Measurements from ENCODE around the gene PPFIBP1. TPM values are rescaled to one million over a fixed set of nuclear protein-coding genes. Genes with fewer than 3 reads are reported as not detected.

The PPFIBP1 gene
- total RNA-seq, 6 donors from 2014 or later: 67.5 to 129 (median 101) TPM

DNA sequence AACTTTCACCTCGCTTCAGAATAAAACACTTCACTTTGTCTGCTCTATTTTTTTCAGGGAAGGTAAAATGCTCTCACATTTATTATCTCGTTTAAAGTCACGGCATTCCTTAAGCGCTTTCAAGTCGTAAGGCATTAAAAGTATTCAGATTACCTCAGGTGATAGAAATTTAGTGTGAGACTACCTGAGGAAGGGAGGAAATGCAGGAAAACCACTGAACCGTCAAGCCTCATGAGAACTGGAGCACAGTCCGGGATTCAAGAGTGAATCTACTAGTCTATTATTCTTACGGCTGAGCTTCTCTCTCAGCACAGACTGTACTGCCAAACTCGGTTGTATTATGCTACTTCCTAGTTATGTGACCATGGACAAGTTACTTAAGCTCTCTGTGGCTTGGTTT is 8.3 kb upstream of the PPFIBP1 start:
- DNase-seq: no peak
- Histone ChIP-seq H3K27ac (peak overlapping the region in 2 of 4 donors; percentile 19 to 35), H3K4me3 (no peak overlapping the region), H3K27me3 (no peaks in the 10 kb centered on the region), H3K4me1 (peaks cover 0 to 5% (median 1%) of the 10 kb centered on the region in 4 donors), H3K36me3 (no peaks in the 10 kb centered on the region), H3K9me3 (no peaks in the 10 kb centered on the region)
- ATAC-seq (ENCODE audit: low FRiP score in 2 of 2): peak in 1 of 2 donors; percentile 71
- 53 to 64% methylated on average over 9 of the region's 9 CpGs for WGBS, 2 donors
- TF ChIP-seq POLR2A (IDR thresholded peaks at IDR 0.05) (no peak), POLR2AphosphoS5 (IDR thresholded peaks at IDR 0.05) (no peak), EP300 (IDR thresholded peaks at IDR 0.05) (no peak)
- TF ChIP-seq, protein P1, sequence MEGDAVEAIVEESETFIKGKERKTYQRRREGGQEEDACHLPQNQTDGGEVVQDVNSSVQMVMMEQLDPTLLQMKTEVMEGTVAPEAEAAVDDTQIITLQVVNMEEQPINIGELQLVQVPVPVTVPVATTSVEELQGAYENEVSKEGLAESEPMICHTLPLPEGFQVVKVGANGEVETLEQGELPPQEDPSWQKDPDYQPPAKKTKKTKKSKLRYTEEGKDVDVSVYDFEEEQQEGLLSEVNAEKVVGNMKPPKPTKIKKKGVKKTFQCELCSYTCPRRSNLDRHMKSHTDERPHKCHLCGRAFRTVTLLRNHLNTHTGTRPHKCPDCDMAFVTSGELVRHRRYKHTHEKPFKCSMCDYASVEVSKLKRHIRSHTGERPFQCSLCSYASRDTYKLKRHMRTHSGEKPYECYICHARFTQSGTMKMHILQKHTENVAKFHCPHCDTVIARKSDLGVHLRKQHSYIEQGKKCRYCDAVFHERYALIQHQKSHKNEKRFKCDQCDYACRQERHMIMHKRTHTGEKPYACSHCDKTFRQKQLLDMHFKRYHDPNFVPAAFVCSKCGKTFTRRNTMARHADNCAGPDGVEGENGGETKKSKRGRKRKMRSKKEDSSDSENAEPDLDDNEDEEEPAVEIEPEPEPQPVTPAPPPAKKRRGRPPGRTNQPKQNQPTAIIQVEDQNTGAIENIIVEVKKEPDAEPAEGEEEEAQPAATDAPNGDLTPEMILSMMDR (IDR thresholded peaks at IDR 0.05): no peak

DNA sequence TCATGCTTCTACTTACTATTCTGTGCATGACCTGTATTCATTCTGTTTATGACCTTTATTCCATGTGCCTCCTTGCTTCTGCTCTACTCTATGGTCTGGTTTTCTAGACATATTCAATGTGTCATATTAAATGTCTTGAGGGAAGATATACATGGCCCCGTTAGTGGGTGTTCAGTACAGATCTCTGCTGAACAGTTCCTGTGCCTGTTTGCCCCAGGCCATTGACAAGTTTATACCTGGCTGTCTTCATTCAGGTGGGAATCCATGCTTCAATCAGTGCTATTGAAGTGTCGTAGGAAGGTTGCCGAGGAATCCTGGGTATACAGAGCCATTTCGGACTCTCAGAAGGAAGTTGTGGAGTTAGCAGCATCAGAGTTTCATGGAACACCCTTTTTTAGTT is 7.4 kb upstream of the PPFIBP1 start:
- no peak for DNase-seq
- no peak for ATAC-seq (ENCODE audit: low FRiP score in 2 of 2)
- Histone ChIP-seq H3K9me3 (no peaks in the 10 kb centered on the region), H3K36me3 (no peaks in the 10 kb centered on the region), H3K4me1 (peaks cover 0 to 11% (median 10%) of the 10 kb centered on the region in 4 donors), H3K4me3 (no peak overlapping the region), H3K27ac (peak overlapping the region in 1 of 4 donors; percentile 35), H3K27me3 (no peaks in the 10 kb centered on the region)
- WGBS, 2 donors: 73 to 75% methylated on average over 4 of the region's 4 CpGs
- TF ChIP-seq POLR2A (IDR thresholded peaks at IDR 0.05) (no peak), POLR2AphosphoS5 (IDR thresholded peaks at IDR 0.05) (no peak), EP300 (IDR thresholded peaks at IDR 0.05) (no peak)
- TF ChIP-seq, protein P1 (IDR thresholded peaks at IDR 0.05): no peak

GRCh38 chr12:27517546-27517945 is 6.5 kb upstream of the PPFIBP1 start:
- TF ChIP-seq EP300 (IDR thresholded peaks at IDR 0.05) (no peak), POLR2A (IDR thresholded peaks at IDR 0.05) (no peak), POLR2AphosphoS5 (IDR thresholded peaks at IDR 0.05) (no peak)
- TF ChIP-seq, protein P1 (IDR thresholded peaks at IDR 0.05): no peak
- Histone ChIP-seq H3K9me3 (no peaks in the 10 kb centered on the region), H3K27me3 (no peaks in the 10 kb centered on the region), H3K4me1 (peaks cover 0 to 18% (median 11%) of the 10 kb centered on the region in 4 donors), H3K4me3 (no peak overlapping the region), H3K27ac (no peak overlapping the region), H3K36me3 (no peaks in the 10 kb centered on the region)
- ATAC-seq (ENCODE audit: low FRiP score in 2 of 2): no peak
- 100% methylated on average over 3 of the region's 3 CpGs for WGBS, 2 donors
- no peak for DNase-seq

- H3K4me3 ChIP-seq: no peak overlapping the region
- H3K9me3 ChIP-seq: no peaks in the 10 kb centered on the region
- H3K27ac ChIP-seq: no peak overlapping the region
- no peaks in the 10 kb centered on the region for H3K36me3 ChIP-seq
- WGBS, 2 donors: 72 to 76% methylated on average over 7 of the region's 7 CpGs
- peaks cover 3 to 24% (median 15%) of the 10 kb centered on the region in 4 donors for H3K4me1 ChIP-seq
- TF ChIP-seq, protein P1 (IDR thresholded peaks at IDR 0.05): no peak
- TF ChIP-seq POLR2A (IDR thresholded peaks at IDR 0.05) (no peak), EP300 (IDR thresholded peaks at IDR 0.05) (no peak), POLR2AphosphoS5 (IDR thresholded peaks at IDR 0.05) (no peak)
- ATAC-seq (ENCODE audit: low FRiP score in 2 of 2): no peak
- DNase-seq: no peak
- no peaks in the 10 kb centered on the region for H3K27me3 ChIP-seq
Measured at GRCh38 chr12:27517961-27518665, 5.9 kb upstream of the PPFIBP1 start.

DNA sequence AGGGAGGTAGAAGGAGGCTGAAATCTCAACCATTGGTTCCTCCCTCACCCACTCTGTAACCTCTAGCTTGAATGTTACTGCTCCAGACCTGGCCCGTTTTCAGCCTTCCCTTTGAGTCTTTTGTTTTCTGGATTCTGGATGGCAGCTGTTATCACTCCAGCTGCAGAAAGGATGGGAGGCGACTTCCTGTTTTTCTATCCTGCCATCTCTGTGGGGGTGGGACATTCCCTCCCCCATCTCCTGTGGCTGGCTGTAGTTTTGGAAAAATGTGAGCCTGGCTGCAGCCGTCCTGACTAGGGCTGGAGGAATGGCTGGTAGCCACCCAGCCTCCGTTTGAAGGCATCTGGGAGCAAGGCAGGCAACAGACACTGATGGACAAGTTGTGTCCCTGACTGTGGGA is 2.9 kb upstream of the PPFIBP1 start:
- peak in 1 of 2 donors; percentile 31 for TF ChIP-seq POLR2AphosphoS5 (IDR thresholded peaks at IDR 0.05)
- no peak for TF ChIP-seq EP300 (IDR thresholded peaks at IDR 0.05)
- Histone ChIP-seq H3K4me3 (no peak overlapping the region), H3K36me3 (no peaks in the 10 kb centered on the region), H3K9me3 (no peaks in the 10 kb centered on the region), H3K27ac (peak overlapping the region; percentile 8 to 90 (median 38)), H3K27me3 (no peaks in the 10 kb centered on the region), H3K4me1 (peaks cover 7 to 29% (median 23%) of the 10 kb centered on the region in 4 donors)
- ATAC-seq (ENCODE audit: low FRiP score in 2 of 2): no peak
- 51 to 55% methylated on average over 4 of the region's 4 CpGs for WGBS, 2 donors
- no peak for DNase-seq

Data from upper lobe of left lung (tissue), 6 donors.